Measurements from ENCODE around the gene UTP4. TPM values are rescaled to one million over a fixed set of nuclear protein-coding genes. Genes with fewer than 3 reads are reported as not detected.

Gene UTP4
- total RNA-seq (2022; extraction: Qiagen RNA extraction): 77.7 to 86.3 TPM (median 81.4 TPM) in 5 replicates

GRCh38 chr16:69132424-69133252, at the start of gene UTP4, which contains the start of gene CHTF8:
Gene UTP4 (plus strand): TSS chr16:69132649. CDS start chr16:69133460, 811 bp downstream.
Gene CHTF8 (minus strand): TSS chr16:69132588. CDS start chr16:69121458, 11,130 bp downstream.

GRCh38 chr16:69105501-69106361, 26.7 kb upstream of the UTP4 start, which contains the start of gene HAS3:
Gene HAS3 (plus strand): TSS chr16:69105653. CDS start chr16:69109396, 3,743 bp downstream.

GRCh38 chr16:69186642-69187445, 54.4 kb downstream of the UTP4 start, which contains the start of gene SNTB2:
Gene SNTB2 (plus strand): TSS chr16:69187164. CDS start chr16:69187167, 3 bp downstream.

Other genes with a start within 250 kb of the UTP4 start
- gene HAS3, start 27.0 kb upstream of the UTP4 start, total RNA-seq (2022; extraction: Qiagen RNA extraction): 38.2 to 50.1 TPM (median 42.7 TPM) in 5 replicates
- 109 to 127 TPM (median 123 TPM) in 5 replicates for gene CHTF8, start 61 bp upstream of the UTP4 start, total RNA-seq (2022; extraction: Qiagen RNA extraction)
- gene SNTB2, start 54.5 kb downstream of the UTP4 start, total RNA-seq (2022; extraction: Qiagen RNA extraction): 5.6 to 8.3 TPM (median 6.4 TPM) in 5 replicates
- gene VPS4A, start 178.7 kb downstream of the UTP4 start, total RNA-seq (2022; extraction: Qiagen RNA extraction): 30.8 to 32.5 TPM (median 31.7 TPM) in 5 replicates
- 21.4 to 45.1 TPM (median 41.4 TPM) in 5 replicates for gene PDF, start 197.9 kb downstream of the UTP4 start, total RNA-seq (2022; extraction: Qiagen RNA extraction)
- 20.9 to 29.0 TPM (median 26.7 TPM) in 5 replicates for gene COG8, start 206.9 kb downstream of the UTP4 start, total RNA-seq (2022; extraction: Qiagen RNA extraction)
- gene NIP7, start 207.1 kb downstream of the UTP4 start, total RNA-seq (2022; extraction: Qiagen RNA extraction): 49.1 to 68.5 TPM (median 50.5 TPM) in 5 replicates
- 0.07 TPM in 1 of 5 replicates, not detected in the others for gene TMED6, start 219.1 kb downstream of the UTP4 start, total RNA-seq (2022; extraction: Qiagen RNA extraction)

Data from A549 treated with AZD2906 at 1 μM for 4 hours (cell line).